Stomach smooth muscle (tissue), 2 donors: ENCODE results near the gene UXT.
"Not testable (repeated sequence)": the region's sequence is repeated elsewhere in the genome, so short reads cannot be mapped to it uniquely, and the experiment has no call there.

Experiments
- H3K27ac ChIP-seq: one replicate; pipeline ENCODE4 v1.7.0; 2013; ENCODE audit warnings: mild to moderate bottlenecking, low read length, inconsistent platforms
- H3K27me3 ChIP-seq, 2 donors: one replicate each; pipeline ENCODE4 v1.7.0; 2013; ENCODE audit warnings: low read length in 2 of 2; ENCODE audit not compliant: insufficient read depth in 2 of 2, control insufficient read depth in 1 of 2
- H3K36me3 ChIP-seq, 2 donors: one replicate each; pipeline ENCODE4 v1.7.0; 2013; ENCODE audit warnings: low read length in 2 of 2; ENCODE audit not compliant: control insufficient read depth in 2 of 2, insufficient read depth in 2 of 2
- H3K4me1 ChIP-seq: one replicate; pipeline ENCODE4 v1.7.0; 2013; ENCODE audit warnings: low read length; ENCODE audit not compliant: control insufficient read depth, insufficient read depth
- H3K4me3 ChIP-seq, 2 donors: one replicate each; pipeline ENCODE4 v1.7.0; 2013; ENCODE audit warnings: low read length in 2 of 2
- H3K9ac ChIP-seq, 2 donors: one replicate each; pipeline ENCODE4 v1.7.0; 2013; ENCODE audit warnings: low read length in 2 of 2, mild to moderate bottlenecking in 1 of 2
- H3K9me3 ChIP-seq, 2 donors: one replicate each; pipeline ENCODE4 v1.7.0; 2013; ENCODE audit warnings: low read length in 2 of 2; ENCODE audit not compliant: control insufficient read depth in 2 of 2
- donor health status: healthy.
- donor health status: Pancreatic carcinoma.

UXT gene, protein sequence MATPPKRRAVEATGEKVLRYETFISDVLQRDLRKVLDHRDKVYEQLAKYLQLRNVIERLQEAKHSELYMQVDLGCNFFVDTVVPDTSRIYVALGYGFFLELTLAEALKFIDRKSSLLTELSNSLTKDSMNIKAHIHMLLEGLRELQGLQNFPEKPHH

GRCh38 chrX:47658684-47659420 lies at the start of gene UXT:
TSS of gene UXT (minus strand) at chrX:47659180. CDS start at chrX:47658927, 253 bp downstream.
- Histone ChIP-seq H3K9ac (peak within 1 kb of the TSS; percentile 89 to 90), H3K27ac (peak within 1 kb of the TSS; percentile 95), H3K36me3 (peaks cover 7 to 10% of the 10 kb centered on the region in 2 donors), H3K4me3 (peak within 1 kb of the TSS; percentile 69 to 77), H3K4me1 (peaks cover 3% of the 10 kb centered on the region), H3K9me3 (no peaks in the 10 kb centered on the region), H3K27me3 (peaks cover 0 to 2% of the 10 kb centered on the region in 2 donors)

DNA sequence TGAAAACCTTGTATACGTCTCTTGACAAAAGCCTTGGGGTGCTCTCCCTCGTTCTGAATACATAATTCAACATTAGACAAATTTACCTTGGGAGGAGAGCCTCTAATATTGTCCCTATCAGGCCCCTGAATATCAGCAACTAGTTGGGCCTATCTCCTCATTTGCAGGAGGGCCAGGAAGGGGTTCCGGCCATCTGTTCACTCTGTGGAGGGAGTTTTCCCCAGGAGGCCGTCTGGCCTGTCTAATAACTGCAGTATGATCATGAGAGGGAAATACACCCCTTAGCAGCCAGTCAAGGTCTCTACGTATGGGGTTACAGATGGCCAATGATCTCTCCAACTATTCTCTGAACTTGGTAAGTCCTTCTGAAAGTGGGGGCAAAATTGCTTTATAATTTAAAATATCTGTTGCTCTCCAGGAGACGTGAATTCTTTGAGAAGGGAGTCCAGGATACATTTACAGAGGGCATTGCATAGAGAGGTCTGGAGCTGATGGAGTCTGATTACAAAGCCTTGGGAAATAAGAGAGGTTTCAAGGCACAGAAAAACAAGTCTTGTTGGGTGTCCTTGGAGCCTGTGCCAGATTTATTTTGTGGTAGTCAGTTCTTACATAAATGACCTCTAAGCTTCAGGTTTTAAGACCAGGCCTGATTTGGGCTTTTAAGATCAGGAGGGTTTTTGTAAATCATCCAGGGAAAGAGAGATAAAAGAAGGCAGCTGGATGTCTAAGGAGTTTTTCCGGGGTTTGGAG lies 48.2 kb upstream of the UXT start:
- H3K36me3 ChIP-seq, result no peaks in the 10 kb centered on the region
- H3K4me3 ChIP-seq, result no peak overlapping the region
- no peaks in the 10 kb centered on the region for H3K9me3 ChIP-seq
- H3K27ac ChIP-seq, result no peak overlapping the region
- H3K27me3 ChIP-seq, result peaks cover 0 to 18% of the 10 kb centered on the region in 2 donors
- H3K9ac ChIP-seq, result no peak overlapping the region
- H3K4me1 ChIP-seq, result no peaks in the 10 kb centered on the region

GRCh38 chrX:47706575-47706974 lies 47.6 kb upstream of the UXT start:
- H3K9ac ChIP-seq, result no peak overlapping the region
- H3K27ac ChIP-seq, result no peak overlapping the region

DNA sequence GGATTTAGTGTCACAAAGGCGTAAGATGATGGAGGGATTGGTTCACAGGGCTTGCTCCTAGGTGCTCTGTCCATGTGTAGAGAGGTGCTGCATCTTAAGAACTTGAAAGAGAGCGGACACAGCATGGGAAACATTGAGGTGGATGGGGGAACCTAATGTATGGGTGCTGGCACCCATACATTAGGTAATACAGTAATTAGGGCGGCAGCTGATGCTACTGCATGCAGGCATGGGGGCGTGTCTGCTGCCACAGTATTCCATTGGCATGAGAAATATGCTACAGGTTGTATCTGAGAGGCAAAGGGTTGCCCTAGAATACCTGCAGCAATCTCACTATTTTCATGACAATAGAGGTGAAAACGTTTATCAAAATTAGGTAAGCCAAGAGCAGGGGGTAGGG lies 45.8 kb upstream of the UXT start:
- Histone ChIP-seq H3K27ac (no peak overlapping the region), H3K27me3 (peaks cover 0 to 14% of the 10 kb centered on the region in 2 donors), H3K4me1 (no peaks in the 10 kb centered on the region), H3K36me3 (no peaks in the 10 kb centered on the region), H3K4me3 (no peak overlapping the region), H3K9ac (no peak overlapping the region), H3K9me3 (no peaks in the 10 kb centered on the region)

More at GRCh38 chrX:47706575-47706974, 47.6 kb upstream of the UXT start:
- H3K27me3 ChIP-seq, result peaks cover 0 to 18% of the 10 kb centered on the region in 2 donors
- H3K36me3 ChIP-seq, result no peaks in the 10 kb centered on the region
- H3K9me3 ChIP-seq, result no peaks in the 10 kb centered on the region
- H3K4me1 ChIP-seq, result no peaks in the 10 kb centered on the region
- H3K4me3 ChIP-seq, result no peak overlapping the region

- no peak overlapping the region for H3K27ac ChIP-seq
- H3K4me1 ChIP-seq, result no peaks in the 10 kb centered on the region
- H3K4me3 ChIP-seq, result no peak overlapping the region
- H3K9me3 ChIP-seq, result no peaks in the 10 kb centered on the region
- H3K9ac ChIP-seq, result no peak overlapping the region
- peaks cover 0 to 2% of the 10 kb centered on the region in 2 donors for H3K27me3 ChIP-seq
- no peaks in the 10 kb centered on the region for H3K36me3 ChIP-seq
These were observed 38.2 kb upstream of the UXT start for GRCh38 chrX:47697181-47697580.

DNA sequence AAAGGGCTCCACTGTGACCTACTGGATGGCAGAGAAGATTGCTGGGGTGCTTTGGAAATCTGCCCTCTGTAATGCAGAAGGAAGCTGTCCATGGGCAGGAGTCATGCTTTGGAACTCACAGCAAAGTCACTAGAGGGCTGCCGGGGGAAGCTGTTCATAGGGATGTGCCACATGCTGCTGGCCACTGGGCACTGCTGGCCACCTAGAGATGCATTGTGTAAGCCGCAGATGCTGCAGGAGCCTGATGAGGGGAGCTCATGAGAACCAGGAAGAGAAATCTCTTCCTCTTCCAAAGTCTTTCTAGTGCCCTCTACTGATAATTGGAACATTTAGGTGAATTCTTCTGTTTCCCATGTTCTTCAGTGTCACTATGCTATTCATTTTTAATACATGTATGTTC lies 31.2 kb upstream of the UXT start:
- Histone ChIP-seq H3K27ac (no peak overlapping the region), H3K4me3 (no peak overlapping the region), H3K27me3 (peaks cover 0 to 6% of the 10 kb centered on the region in 2 donors), H3K4me1 (no peaks in the 10 kb centered on the region), H3K36me3 (no peaks in the 10 kb centered on the region), H3K9ac (no peak overlapping the region), H3K9me3 (no peaks in the 10 kb centered on the region)

GRCh38 chrX:47687263-47687662 lies 28.3 kb upstream of the UXT start:
- Histone ChIP-seq H3K27me3 (peaks cover 0 to 11% of the 10 kb centered on the region in 2 donors), H3K9me3 (no peaks in the 10 kb centered on the region)

DNA sequence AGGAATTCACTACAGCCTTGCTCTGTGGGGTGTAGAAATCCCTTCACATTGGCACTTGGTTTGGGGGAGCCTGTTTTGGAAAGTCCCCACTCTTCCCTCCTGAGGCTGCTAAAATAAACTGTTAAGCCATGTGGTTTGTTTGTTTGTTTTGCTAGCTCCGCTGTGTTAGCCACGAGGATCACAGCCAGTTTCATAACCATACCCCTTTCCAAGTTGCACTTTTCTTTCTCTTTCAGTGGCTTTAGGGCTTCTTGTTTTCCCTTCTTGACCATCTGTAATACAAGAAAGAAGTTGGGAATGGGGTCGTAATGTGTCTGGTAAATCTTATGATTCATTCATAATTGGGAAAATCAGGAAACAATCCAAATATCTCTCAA lies 24.8 kb upstream of the UXT start:
- H3K9ac ChIP-seq, result no peak overlapping the region
- H3K9me3 ChIP-seq, result no peaks in the 10 kb centered on the region
- peaks cover 0 to 11% of the 10 kb centered on the region in 2 donors for H3K27me3 ChIP-seq
- H3K4me1 ChIP-seq, result no peaks in the 10 kb centered on the region
- no peaks in the 10 kb centered on the region for H3K36me3 ChIP-seq
- no peak overlapping the region for H3K27ac ChIP-seq
- no peak overlapping the region for H3K4me3 ChIP-seq

More at GRCh38 chrX:47687263-47687662, 28.3 kb upstream of the UXT start:
- Histone ChIP-seq H3K27ac (no peak overlapping the region), H3K36me3 (no peaks in the 10 kb centered on the region), H3K4me1 (no peaks in the 10 kb centered on the region), H3K9ac (no peak overlapping the region), H3K4me3 (no peak overlapping the region)

GRCh38 chrX:47683184-47683828 lies 24.3 kb upstream of the UXT start:
- peaks cover 0 to 11% of the 10 kb centered on the region in 2 donors for H3K27me3 ChIP-seq
- no peaks in the 10 kb centered on the region for H3K36me3 ChIP-seq
- no peak overlapping the region for H3K4me3 ChIP-seq
- no peaks in the 10 kb centered on the region for H3K4me1 ChIP-seq
- H3K9me3 ChIP-seq, result no peaks in the 10 kb centered on the region
- H3K9ac ChIP-seq, result no peak overlapping the region
- H3K27ac ChIP-seq, result no peak overlapping the region

GRCh38 chrX:47675959-47676859 lies 17.2 kb upstream of the UXT start:
- not testable (repeated sequence) for H3K4me1 ChIP-seq, H3K9me3 ChIP-seq, H3K4me3 ChIP-seq, H3K36me3 ChIP-seq, H3K9ac ChIP-seq, H3K27ac ChIP-seq, H3K27me3 ChIP-seq
